Measurements from ENCODE around the gene RNASE11.
"Not testable (repeated sequence)": the region's sequence is repeated elsewhere in the genome, so short reads cannot be mapped to it uniquely, and the experiment has no call there.

Gene RNASE11

GRCh38 chr14:20580242-20580641, 7.6 kb downstream of the RNASE11 start:
- no peak for DNase-seq (ENCODE audit: low spot score)

DNA sequence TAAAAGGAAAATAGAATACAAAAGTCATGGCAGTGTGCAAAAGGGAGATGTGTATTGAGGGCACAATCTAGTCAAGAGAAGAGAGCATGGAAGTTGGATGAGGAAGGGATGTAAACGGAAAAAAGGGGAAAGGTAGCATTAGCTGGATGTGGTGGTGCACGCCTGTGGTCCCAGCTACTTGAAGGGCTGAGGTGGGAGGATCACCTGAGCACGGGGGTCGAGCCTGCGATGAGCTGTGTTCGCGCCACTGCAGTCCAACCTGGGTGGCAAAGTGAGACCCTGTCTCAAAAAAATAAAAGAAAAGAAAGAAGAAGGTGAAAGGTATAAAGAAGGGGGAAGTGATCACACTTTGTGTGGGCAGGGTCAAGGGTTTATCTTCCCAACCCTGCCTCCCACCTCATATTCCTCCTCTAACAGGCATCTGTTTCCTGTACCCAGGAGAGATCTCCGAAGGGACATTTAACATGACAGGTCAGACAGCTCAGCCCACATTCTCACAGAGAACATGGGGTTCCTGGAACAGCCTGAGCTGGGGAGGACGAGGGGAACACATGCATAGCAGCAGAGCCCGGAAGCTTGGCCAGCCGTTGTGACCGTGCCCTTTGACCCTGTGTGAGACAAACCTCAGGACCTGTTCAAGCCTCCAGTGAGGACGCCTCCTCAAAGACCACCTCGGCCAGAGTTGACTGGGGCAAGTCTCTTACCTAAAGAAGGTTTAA, 8.9 kb downstream of the RNASE11 start:
- DNase-seq (ENCODE audit: low spot score), result no peak

DNA sequence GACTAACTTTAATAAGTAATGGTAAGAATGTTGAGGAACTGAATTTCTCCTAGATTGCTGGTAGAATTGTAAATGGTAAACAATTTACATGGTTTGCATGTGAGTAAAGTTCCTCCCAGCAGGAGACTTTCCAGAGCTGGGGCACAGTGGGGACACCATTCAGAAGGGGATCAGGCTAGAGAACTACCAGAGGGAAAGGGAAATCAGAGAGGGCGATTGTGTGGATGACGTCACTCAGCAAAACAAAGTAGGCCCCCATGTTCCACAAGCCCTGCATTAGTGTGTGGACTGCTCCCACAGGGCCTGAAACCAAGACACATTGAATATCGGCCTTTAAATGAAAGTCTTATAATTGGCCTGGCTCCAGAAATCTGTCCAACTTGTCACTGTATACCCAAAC, 9.5 kb downstream of the RNASE11 start:
- no peak for DNase-seq (ENCODE audit: low spot score)

DNA sequence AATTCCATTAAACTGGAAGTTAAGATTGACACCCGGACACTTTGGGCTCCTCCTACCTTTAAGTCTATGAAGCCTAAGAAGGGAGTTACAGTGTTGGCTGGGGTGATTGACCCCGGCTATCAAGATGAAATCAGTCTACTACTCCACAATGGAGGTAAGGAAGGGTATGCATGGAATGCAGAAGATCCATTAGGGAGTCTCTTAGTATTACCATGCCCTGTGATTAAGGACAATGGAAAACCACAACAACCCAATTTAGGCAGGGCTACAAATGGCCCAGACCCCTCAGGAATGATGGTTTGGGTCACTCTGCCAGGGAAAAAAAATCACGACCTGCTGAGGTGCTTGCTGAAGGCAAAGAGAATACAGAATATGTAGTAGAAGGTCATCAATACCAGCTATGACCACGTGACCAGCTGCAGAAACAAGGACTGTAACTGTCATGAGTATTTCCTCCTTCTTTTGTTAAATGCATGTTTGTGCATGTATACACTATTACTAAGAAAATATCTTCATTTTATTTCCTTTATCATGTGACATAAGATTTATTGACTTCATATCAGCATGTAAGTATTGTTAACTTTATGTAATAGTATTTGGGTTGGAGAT, 15.3 kb downstream of the RNASE11 start:
- DNase-seq (ENCODE audit: low spot score), result not testable (repeated sequence)

DNA sequence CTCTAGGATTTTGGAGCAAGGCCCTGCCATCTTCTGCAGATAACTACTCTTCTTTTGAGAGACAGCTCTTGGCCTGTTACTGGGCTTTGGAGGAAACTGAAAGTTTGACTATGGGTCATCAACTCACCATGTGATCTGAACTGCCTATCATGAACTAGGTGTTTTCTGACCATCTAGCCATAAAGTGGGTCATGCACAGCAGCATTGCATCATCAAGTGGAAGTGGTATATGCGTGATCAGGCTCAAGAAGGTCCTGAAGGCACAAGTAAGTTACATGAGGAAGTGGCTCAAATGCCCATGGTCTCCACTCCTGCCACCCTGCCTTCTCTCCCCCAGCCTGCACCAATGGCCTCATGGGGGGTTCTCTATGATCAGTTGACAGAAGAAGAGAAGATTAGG, 17.1 kb downstream of the RNASE11 start:
- not testable (repeated sequence) for DNase-seq (ENCODE audit: low spot score)

GRCh38 chr14:20569865-20570264, 17.9 kb downstream of the RNASE11 start:
- not testable (repeated sequence) for DNase-seq (ENCODE audit: low spot score)

- no peak for DNase-seq (ENCODE audit: low spot score)
Measured at GRCh38 chr14:20569066-20569465, 18.7 kb downstream of the RNASE11 start.

DNA sequence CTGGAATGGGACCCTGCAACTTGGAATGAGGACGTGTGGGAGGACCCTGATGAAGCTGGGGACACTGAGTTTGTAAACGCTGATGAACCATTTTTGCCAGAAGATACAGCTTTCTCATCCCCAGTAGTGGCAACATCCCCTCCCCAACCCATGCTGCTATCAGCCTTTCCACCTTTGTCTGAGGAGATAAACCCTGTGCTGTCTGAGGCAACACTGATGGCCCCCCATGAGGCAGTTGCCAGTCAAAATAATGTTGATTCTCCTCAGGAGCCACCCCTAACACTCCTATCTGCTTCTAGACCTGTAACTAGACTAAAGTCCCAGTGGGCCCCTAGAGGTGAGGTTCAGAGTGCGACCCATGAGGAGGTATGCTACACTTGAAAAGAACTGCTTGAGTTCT, 19.4 kb downstream of the RNASE11 start:
- DNase-seq (ENCODE audit: low spot score), result no peak

GRCh38 chr14:20567199-20567598, 20.6 kb downstream of the RNASE11 start:
- not testable (repeated sequence) for DNase-seq (ENCODE audit: low spot score)

- DNase-seq (ENCODE audit: low spot score), result no peak
Measured at GRCh38 chr14:20564501-20564997, 23.3 kb downstream of the RNASE11 start.

GRCh38 chr14:20563971-20564370, 23.8 kb downstream of the RNASE11 start:
- DNase-seq (ENCODE audit: low spot score), result no peak

GRCh38 chr14:20560961-20561360, 26.8 kb downstream of the RNASE11 start, which contains the start of gene RNASE9:
Gene RNASE9, minus strand, starts transcription at chr14:20561047.
- no peak for DNase-seq (ENCODE audit: low spot score)

DNA sequence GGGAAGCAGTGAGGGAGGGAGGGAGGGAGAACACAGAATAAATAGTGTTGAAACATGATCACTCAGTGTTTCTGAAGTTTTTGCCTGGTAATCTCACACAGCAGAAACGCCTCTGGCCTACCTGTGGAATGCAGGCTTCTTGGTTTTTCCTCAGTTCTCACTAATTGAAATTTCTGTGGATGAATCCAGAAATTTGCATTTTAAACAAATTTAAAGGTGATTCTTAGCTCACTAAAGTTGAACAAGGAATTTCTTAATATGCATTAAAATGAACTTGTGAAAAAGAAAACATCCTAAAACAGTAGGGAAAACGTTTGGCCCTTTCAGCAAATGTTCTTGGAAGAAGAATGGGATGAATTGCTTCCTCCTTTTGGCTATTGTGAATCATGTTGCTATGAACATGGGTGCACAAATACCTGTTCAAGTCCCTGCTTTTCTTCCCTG, 28.3 kb downstream of the RNASE11 start:
- DNase-seq (ENCODE audit: low spot score), result no peak

- DNase-seq (ENCODE audit: low spot score), result no peak
Measured at GRCh38 chr14:20557212-20557542, 30.6 kb downstream of the RNASE11 start.

DNA sequence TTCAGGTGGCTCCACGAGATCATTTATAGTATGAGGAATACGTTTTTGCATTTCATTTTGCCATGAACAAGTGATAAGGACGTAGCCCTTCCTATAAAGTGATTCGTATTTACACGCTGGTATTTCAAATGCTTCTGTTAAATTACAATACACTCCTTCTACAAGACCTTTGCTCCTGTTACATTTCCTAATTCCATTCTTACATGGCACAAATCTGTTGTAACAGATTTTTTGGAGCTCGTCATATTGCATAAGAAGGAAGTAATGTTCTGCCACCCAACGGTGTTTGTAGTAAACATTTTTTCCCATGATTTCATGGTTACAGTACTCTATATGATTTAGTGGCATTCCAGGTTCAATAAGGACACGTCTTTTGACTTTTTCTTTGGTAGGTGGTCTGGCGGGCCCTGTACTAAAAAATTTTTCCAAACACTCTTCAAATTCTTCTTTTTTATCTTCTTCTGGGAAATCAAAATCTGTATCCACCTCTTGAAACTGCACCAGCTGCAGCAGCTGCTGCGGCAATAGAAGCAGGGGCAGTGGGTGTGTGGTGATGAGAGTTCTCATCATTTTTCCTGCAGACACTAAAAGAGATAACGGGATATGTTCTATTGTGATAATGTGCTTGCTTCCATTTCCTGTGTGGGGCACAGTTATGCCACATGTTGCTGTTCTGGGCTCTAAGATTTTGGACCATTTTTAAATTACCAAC, 31.1 kb downstream of the RNASE11 start:
- DNase-seq (ENCODE audit: low spot score), result no peak

DNA sequence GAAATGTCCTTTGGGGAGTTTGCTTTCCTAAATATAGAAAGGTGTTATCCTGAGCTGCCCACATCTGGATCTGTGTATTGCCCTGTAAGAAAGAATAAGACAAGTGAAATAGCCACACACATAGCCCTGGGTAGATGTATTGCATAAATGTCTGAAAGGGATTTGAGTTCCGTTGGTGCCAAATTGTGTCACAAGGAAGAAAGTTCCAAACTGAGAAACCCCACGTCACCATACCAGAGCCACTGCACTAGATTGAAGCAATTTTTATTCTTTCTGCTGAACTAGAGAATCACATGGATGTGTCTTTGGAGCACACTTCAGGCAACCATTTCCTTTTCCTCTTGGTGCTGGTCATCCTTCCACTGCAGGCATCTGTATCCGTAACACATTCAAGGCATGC, 32.0 kb downstream of the RNASE11 start:
- DNase-seq (ENCODE audit: low spot score), result no peak

- no peak for DNase-seq (ENCODE audit: low spot score)
Measured at GRCh38 chr14:20553024-20553423, 34.8 kb downstream of the RNASE11 start.

- no peak for DNase-seq (ENCODE audit: low spot score)
Measured at GRCh38 chr14:20551606-20552005, 36.2 kb downstream of the RNASE11 start.

DNA sequence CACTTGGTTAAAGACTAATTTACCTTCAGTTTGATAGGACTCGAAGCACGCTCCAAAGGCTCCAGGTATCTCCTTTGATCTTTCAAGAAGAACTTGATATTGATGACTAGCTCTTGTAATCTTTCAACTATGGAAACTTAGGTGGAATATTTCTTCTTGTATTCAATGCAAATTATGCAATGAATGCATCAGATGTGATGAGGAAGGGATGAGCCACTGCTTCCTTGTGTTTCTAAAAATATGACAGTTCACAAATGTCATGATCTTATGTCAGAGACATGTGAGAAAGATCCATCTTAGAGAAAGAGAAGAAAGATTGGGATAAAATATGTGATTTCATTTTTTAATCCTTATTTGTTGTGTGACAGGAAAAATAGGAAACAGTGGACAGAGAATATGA, 36.9 kb downstream of the RNASE11 start:
- no peak for DNase-seq (ENCODE audit: low spot score)

DNA sequence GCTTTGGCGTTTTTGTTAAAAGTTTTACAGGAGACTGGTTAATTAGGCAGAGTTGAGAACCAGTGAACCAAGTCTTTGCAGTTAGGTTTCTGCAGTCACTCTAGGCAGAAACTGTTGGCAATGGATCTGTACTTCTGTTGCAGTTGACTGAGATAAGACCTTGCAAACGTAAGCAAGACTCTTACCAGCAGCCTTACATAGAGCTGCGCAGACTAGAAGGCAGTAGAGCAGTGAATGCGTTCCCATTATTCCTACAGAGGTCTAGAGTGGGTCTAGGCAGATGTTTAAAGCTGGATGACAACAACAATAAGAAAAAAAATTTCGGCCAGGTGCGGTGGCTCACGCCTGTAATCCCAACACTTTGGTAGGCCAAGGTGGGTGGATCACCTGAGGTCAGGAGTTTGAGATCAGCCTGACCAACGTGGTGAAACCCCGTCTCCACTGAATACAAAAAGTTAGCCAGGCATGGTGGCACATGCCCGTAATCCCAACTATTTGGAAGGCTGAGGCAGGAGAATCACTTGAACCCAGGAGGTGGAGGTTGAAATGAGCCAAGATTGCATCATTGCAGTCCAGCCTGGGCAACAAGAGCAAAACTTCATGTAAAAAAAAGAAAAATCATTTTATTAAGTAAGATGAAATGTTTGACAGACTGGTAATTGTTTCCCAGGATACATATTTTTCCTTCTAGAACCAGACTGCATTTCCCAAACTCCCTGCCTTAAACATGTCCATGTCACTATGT, 39.2 kb downstream of the RNASE11 start:
- DNase-seq (ENCODE audit: low spot score), result no peak

DNA sequence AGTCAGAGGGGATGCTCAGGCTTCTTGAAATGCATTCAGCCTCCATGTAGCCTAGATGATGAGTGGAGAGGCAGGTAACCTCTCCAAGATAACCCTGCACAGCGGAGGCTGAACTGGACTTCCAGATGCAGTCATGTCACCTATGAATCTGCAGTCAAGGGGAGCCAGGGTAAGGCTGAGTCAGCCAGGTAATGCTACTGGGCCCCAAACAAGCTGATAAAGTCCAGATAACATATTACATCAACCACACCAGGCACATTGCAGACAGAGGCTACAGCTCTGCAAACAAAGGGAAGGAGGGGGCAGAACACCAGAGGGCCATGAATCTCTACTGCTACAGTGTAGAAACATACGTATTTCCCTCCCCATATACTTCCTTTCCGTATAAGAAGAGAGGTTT, 40.9 kb downstream of the RNASE11 start:
- DNase-seq (ENCODE audit: low spot score), result no peak

- DNase-seq (ENCODE audit: low spot score), result peak; percentile 20
Measured at GRCh38 chr14:20539906-20540305, 47.9 kb downstream of the RNASE11 start.
